ENCODE results near the gene IFT22. TPM values are rescaled to one million over a fixed set of nuclear protein-coding genes. Genes with fewer than 3 reads are reported as not detected.
A peak's percentile ranks its signal among the peaks of the same experiment; 100 is the strongest.

IFT22 gene
- polyA plus RNA-seq, 2 of the 4 experiments (the other 2 are of a cell fraction) = 50.5 to 58.4 TPM

GRCh38 chr7:101363196-101363733 lies 41.7 kb upstream of the IFT22 start:
- FAIRE-seq = no peak
- H3K9me3 ChIP-seq = no peaks in the 10 kb centered on the region
- WGBS (ENCODE audit: missing lambda C conversion rate) = 0% methylated on average over 1 of the region's 46 CpGs
- H3K4me3 ChIP-seq = peak overlapping the region; percentile 53
- ATAC-seq = no peak
- DNase-seq (ENCODE audit: low read depth in 1 of 2, low spot score in 1 of 2) = no peak
- CTCF ChIA-PET = interaction anchor here (0.8 to 5.7 kb wide), 10 partner anchors 9 to 144 kb away, joined by 3 to 38 read pairs (median 10); partner anchors contain the start of gene IFT22
- peak overlapping the region; percentile 75 to 85 for H3K27ac ChIP-seq
- H3K4me2 ChIP-seq = peak overlapping the region; percentile 94
- H3K4me1 ChIP-seq = no peaks in the 10 kb centered on the region
- POLR2A ChIA-PET = interaction anchor here (0.7 to 1.0 kb wide), 4 partner anchors 10 to 42 kb away, joined by 3 to 6 read pairs (median 4); partner anchors contain the start of gene IFT22
- no peak for TF ChIP-seq ELK1 (IDR thresholded peaks at IDR 0.05; ENCODE audit: low read depth, low read length)

GRCh38 chr7:101362334-101363195 lies 41.0 kb upstream of the IFT22 start, which contains the start of gene COL26A1:
COL26A1 (plus strand) TSS chr7:101362875; CDS start chr7:101363033, 158 bp downstream.
- WGBS (ENCODE audit: missing lambda C conversion rate) = 91% methylated on average over 27 of the region's 76 CpGs

GRCh38 chr7:101357433-101357832 lies 35.8 kb upstream of the IFT22 start:
- ATAC-seq (peak in 1 of 2 experiments; percentile 42; a peak in 3 of 6 replicates), FAIRE-seq (no peak), DNase-seq (ENCODE audit: low read depth in 1 of 2, low spot score in 1 of 2) (peak in 1 of 2 experiments; percentile 35)
- Histone ChIP-seq H3K4me1 (peaks cover 17% of the 10 kb centered on the region), H3K9me3 (no peaks in the 10 kb centered on the region), H3K4me2 (0 out of 3 replicates have a peak overlapping the region, but pooled peaks have one; percentile 9), H3K27ac (no peak overlapping the region), H3K4me3 (no peak overlapping the region)
- ChIA-PET CTCF (interaction anchor here (1.0 kb wide), 1 partner anchor 83 kb away, joined by 3 read pairs; no protein-coding TSS in a partner anchor), POLR2A (no interaction called here)
- WGBS (ENCODE audit: missing lambda C conversion rate) = 67% methylated on average over 7 of the region's 7 CpGs
- TF ChIP-seq JUN (IDR thresholded peaks at IDR 0.05) = no peak
- no peak for TF ChIP-seq PHF8 (IDR thresholded peaks at IDR 0.05; ENCODE audit: borderline replicate concordance, low read depth)
- no peak for TF ChIP-seq TP53 (CRISPR knock-in tag; IDR thresholded peaks at IDR 0.05)
- no peak for TF ChIP-seq SREBF2 (IDR thresholded peaks at IDR 0.05)
- no peak for TF ChIP-seq PBX3 (IDR thresholded peaks at IDR 0.05)
- TF ChIP-seq NR3C1 (IDR thresholded peaks at IDR 0.05) = no peak
- TF ChIP-seq CTCF (IDR thresholded peaks at IDR 0.05) = no peak
- no peak for TF ChIP-seq CBX8 (IDR thresholded peaks at IDR 0.05)
- no peak for TF ChIP-seq CBX2 (IDR thresholded peaks at IDR 0.05; ENCODE audit: borderline replicate concordance, low read depth)
- TF ChIP-seq FOSB (CRISPR knock-in tag; IDR thresholded peaks at IDR 0.05) = no peak
- TF ChIP-seq ZC3H11A (IDR thresholded peaks at IDR 0.05) = no peak

More at GRCh38 chr7:101362334-101363195, 41.0 kb upstream of the IFT22 start, which contains the start of gene COL26A1:
- Histone ChIP-seq H3K4me1 (peaks cover 2% of the 10 kb centered on the region; the same call in 2 of the 3 replicates), H3K27ac (peak within 1 kb of the TSS; percentile 75 to 85), H3K4me3 (peak within 1 kb of the TSS; percentile 53), H3K4me2 (peak within 1 kb of the TSS; percentile 94), H3K9me3 (no peaks in the 10 kb centered on the region)
- TF ChIP-seq CBX2 (IDR thresholded peaks at IDR 0.05; ENCODE audit: borderline replicate concordance, low read depth) = no peak
- no peak for TF ChIP-seq MYC (IDR thresholded peaks at IDR 0.05; ENCODE audit: borderline replicate concordance, low read length)
- no peak for TF ChIP-seq JUNB (IDR thresholded peaks at IDR 0.05)
- TF ChIP-seq MAFK (IDR thresholded peaks at IDR 0.05; ENCODE audit: partially characterized antibody) = no peak
- no peak for TF ChIP-seq HOXB13 (CRISPR knock-in tag; IDR thresholded peaks at IDR 0.05; ENCODE audit: low read depth)
- TF ChIP-seq PHF8 (IDR thresholded peaks at IDR 0.05; ENCODE audit: borderline replicate concordance, low read depth) = no peak
- no peak for TF ChIP-seq RNF2 (IDR thresholded peaks at IDR 0.05; ENCODE audit: borderline replicate concordance, low read depth)
- no peak for TF ChIP-seq BCL3 (IDR thresholded peaks at IDR 0.05)
- TF ChIP-seq JUN (IDR thresholded peaks at IDR 0.05) = no peak
- no peak for TF ChIP-seq TFCP2L1 (CRISPR knock-in tag; IDR thresholded peaks at IDR 0.05)
- TF ChIP-seq NR3C1 (IDR thresholded peaks at IDR 0.05) = no peak
- no peak for TF ChIP-seq HES2 (IDR thresholded peaks at IDR 0.05)
- no peak for TF ChIP-seq TP53 (CRISPR knock-in tag; IDR thresholded peaks at IDR 0.05)
- no peak for TF ChIP-seq CHD4 (IDR thresholded peaks at IDR 0.05; ENCODE audit: borderline replicate concordance)
- TF ChIP-seq CEBPB (IDR thresholded peaks at IDR 0.05) = no peak
- no peak for TF ChIP-seq HDAC2 (IDR thresholded peaks at IDR 0.05)
- no peak for TF ChIP-seq POLR2A (IDR thresholded peaks at IDR 0.05; ENCODE audit: low read length)
- TF ChIP-seq ELK1 (IDR thresholded peaks at IDR 0.05; ENCODE audit: low read depth, low read length) = no peak
- no peak for TF ChIP-seq BHLHE40 (IDR thresholded peaks at IDR 0.05; ENCODE audit: low read depth, low read length)
- peak; percentile 56 to 69 for DNase-seq (ENCODE audit: low read depth in 1 of 2, low spot score in 1 of 2)
- ChIA-PET POLR2A (interaction anchor here (0.7 to 1.0 kb wide), 4 partner anchors 10 to 41 kb away, joined by 3 to 6 read pairs (median 4); partner anchors contain the start of gene IFT22), CTCF (interaction anchor here (0.6 to 5.7 kb wide), 15 partner anchors 8 to 146 kb away, joined by 3 to 38 read pairs (median 5); partner anchors contain the start of gene IFT22)
- ATAC-seq = peak; percentile 86 to 90
- FAIRE-seq = no peak

All from A549 (cell line).